WI38 (cell line): Measurements from ENCODE around the gene DEGS2.

Experiments used
- H3K4me3 ChIP-seq: 2 replicates; pipeline ENCODE4 v1.5.1; 2011; ENCODE audit warnings: low read depth, mild to moderate bottlenecking, control low read depth, low read length
- TF ChIP-seq, protein P1 (sequence below): IDR thresholded peaks from 2 replicates; pipeline ENCODE4 v1.5.1; 2012; ENCODE audit warnings: low read depth, mild to moderate bottlenecking, control low read depth, low read length

Gene DEGS2

DNA sequence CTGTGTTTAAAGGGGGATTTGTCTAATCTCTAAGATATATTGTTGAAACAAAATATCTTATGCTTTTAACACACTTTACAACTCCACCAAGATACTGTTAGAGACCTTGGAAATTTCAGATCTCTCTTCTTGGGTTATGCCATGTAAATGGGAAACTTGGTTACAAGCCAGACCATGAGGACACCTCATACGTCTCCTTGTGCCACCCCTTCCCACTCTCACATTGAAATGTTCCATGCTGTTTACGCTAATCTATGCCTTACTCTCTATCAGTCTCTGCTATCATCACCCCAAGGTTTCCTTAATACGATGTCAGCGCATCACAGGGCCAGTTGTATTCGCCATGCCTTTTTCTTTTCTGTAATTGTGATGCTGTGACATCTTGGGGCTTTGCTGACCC is 13.4 kb upstream of the DEGS2 start:
- H3K4me3 ChIP-seq = no peak overlapping the region
- TF ChIP-seq, protein P1, sequence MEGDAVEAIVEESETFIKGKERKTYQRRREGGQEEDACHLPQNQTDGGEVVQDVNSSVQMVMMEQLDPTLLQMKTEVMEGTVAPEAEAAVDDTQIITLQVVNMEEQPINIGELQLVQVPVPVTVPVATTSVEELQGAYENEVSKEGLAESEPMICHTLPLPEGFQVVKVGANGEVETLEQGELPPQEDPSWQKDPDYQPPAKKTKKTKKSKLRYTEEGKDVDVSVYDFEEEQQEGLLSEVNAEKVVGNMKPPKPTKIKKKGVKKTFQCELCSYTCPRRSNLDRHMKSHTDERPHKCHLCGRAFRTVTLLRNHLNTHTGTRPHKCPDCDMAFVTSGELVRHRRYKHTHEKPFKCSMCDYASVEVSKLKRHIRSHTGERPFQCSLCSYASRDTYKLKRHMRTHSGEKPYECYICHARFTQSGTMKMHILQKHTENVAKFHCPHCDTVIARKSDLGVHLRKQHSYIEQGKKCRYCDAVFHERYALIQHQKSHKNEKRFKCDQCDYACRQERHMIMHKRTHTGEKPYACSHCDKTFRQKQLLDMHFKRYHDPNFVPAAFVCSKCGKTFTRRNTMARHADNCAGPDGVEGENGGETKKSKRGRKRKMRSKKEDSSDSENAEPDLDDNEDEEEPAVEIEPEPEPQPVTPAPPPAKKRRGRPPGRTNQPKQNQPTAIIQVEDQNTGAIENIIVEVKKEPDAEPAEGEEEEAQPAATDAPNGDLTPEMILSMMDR = no peak

DNA sequence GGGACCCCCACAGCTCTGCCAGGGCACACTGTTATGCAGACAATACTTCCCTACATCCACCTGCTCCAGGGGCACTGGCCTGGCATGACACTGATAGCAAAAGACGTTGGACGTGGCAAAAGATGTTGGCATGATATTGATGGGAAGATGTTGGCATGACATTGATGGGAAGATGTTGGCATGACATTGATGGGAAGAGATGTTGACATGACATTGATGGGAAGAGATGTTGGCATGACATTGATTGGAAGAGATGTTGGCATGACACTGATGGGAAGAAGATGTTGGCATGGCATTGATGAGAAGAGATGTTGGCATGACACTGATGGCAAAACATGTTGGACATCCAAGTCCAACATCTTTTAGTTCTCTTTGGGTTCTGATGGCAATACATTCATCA is 11.4 kb upstream of the DEGS2 start:
- H3K4me3 ChIP-seq = no peak overlapping the region
- TF ChIP-seq, protein P1 = no peak

DNA sequence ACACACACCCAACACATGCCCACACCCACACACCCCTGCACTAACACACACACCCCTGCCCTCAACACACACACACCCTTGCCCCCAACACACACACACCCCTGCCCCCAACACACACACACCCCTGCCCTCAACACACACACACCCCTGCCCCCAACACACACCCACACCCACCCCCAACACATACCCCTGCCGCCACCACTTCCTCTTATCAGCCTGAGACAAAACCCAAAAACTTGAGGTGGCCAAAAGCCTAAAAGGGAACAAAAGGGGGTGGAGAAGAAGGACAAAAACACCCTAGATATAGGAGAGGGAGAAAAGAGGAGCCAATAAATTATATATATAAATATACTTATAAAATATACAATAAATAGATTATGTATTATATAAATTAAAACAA is 9.1 kb upstream of the DEGS2 start:
- no peak overlapping the region for H3K4me3 ChIP-seq
- TF ChIP-seq, protein P1 = no peak

DNA sequence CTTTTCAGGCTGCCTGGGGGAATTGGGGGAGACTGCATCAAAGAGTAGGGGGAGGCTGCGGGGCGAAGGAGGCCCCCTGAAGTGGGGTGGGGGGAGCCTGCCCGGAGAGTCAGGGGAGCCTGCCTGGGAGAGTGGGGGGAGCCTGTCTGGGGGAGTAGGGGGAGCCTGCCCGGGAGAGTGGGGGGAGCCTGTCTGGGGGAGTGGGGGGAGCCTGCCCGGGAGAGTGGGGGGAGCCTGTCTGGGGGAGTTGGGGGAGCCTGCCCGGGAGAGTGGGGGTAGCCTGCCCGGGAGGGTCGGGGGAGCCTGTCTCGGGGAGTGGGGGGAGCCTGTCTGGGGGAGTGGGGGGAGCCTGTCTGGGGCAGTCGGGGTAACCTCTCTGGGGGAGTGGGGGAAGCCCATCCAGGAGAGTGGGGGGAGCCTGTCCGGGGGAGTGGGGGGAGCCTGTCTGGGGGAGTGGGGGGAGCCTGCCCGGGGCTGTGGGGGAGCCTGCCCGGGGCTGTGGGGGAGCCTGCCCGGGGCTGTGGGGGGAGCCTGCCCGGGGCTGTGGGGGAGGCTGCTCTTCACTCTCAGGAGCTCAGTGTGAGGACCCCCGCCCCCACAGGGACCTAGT is 6.5 kb upstream of the DEGS2 start:
- TF ChIP-seq, protein P1 = no peak
- no peak overlapping the region for H3K4me3 ChIP-seq

DNA sequence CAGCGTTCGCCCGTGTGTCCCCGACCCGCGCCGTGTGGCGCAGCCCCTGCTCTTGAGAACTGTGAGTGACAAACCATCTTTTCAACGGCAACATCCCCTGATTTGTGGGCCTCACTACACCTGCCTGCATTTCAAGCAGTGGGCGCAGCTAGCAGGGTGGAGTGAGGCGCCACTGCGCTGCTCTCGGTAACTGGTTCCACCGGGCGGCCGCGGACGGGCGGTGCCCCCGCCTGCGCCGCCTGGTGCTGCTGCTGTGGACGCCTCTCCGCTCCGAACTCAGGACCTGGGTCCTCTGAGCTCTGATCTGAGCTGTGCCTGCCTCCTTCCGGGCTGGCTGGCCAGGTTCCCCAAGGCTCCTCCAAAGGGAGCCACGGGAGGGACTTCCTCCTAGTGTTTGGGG is 5.9 kb upstream of the DEGS2 start:
- no peak overlapping the region for H3K4me3 ChIP-seq
- TF ChIP-seq, protein P1 = no peak

DNA sequence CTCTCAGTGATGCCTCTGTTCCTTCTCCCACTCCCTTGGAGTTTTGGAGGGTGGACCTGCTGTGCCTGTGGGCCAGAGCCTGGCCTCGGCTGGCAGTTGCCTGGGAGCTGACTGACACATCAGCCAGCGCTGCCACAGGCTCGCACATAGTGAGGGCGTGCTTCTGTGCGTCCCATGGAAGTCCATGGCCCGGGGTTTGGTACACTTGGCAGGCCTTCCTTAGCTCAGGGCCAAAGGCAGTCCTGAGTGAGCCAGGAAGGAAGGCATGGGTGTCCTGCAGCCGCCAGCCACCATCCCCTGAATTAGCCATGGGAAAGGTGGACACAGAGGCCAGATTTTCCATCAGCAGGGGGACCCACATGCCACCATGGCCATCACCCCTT is 1.1 kb upstream of the DEGS2 start:
- H3K4me3 ChIP-seq = no peak overlapping the region
- TF ChIP-seq, protein P1 = no peak

DNA sequence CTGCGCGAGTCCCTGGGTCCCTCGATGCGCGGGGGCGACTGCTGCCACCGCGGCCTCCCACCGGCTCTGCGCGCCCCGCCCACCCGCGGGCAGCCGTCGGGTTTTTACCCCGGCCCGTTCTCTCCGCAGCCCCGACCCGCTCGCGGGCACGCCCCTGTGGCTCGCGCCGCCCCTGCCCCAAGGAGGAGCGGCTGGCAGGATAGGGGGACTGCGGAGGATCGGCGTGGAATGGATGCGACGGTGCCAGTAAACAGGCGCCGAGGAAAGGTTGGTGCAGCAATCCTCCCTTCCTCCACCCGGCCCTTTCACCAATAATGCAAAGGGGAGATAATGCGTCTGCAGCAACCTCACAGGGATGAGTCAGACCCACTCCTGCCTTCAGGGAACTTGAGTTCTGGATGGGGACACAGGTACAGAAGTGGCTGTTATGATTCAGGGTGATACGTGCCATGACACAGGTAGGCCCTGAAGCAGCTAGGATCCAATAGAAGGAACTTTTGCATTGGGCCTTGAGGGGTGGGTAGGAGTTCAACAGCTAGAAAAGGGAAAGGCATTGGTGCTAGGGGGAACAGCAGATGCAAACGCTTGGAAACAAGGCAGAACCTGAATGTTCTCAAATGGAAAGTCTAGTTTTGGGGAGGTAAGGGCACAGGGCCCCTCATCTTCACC is 554 bp upstream of the DEGS2 start:
- H3K4me3 ChIP-seq = no peak overlapping the region
- TF ChIP-seq, protein P1 = no peak
